Mesendoderm (in vitro differentiated cells): ENCODE data around the gene MARK2.
A peak's percentile ranks its signal among the peaks of the same experiment; 100 is the strongest.

Experiments used
- DNase-seq: peaks from one replicate; pipeline ENCODE4 v3.0.0; 2013
- H2AK5ac ChIP-seq: 2 replicates; pipeline ENCODE4 v1.6.1; 2013; ENCODE audit warnings: low read length, inconsistent platforms
- H2BK120ac ChIP-seq: 2 replicates; pipeline ENCODE4 v1.6.1; 2013; ENCODE audit warnings: low read depth, mild to moderate bottlenecking, low read length, moderate library complexity, mixed read lengths
- H2BK15ac ChIP-seq: replicated peaks from 2 replicates; pipeline ENCODE4 v1.6.1; 2013; ENCODE audit warnings: low read depth, mild to moderate bottlenecking, moderate library complexity
- H2BK5ac ChIP-seq: 2 replicates; pipeline ENCODE4 v1.6.1; 2013; ENCODE audit warnings: low read length, inconsistent platforms
- H3K18ac ChIP-seq: 2 replicates; pipeline ENCODE4 v1.6.1; 2013; ENCODE audit warnings: mild to moderate bottlenecking, low read length, mixed read lengths
- H3K23ac ChIP-seq: one replicate; pipeline ENCODE4 v1.6.1; 2013; ENCODE audit warnings: low read length
- H3K27ac ChIP-seq: 2 replicates; pipeline ENCODE4 v1.5.1; 2013; ENCODE audit warnings: low read depth, mild to moderate bottlenecking, inconsistent platforms, low read length, moderate library complexity
- H3K27me3 ChIP-seq: 2 replicates; pipeline ENCODE4 v1.6.1; 2013; ENCODE audit warnings: low read length, control low read depth, mild to moderate bottlenecking, inconsistent platforms; ENCODE audit not compliant: insufficient read depth, poor library complexity
- H3K36me3 ChIP-seq: 2 replicates; pipeline ENCODE4 v1.6.1; 2013; ENCODE audit warnings: low read length, inconsistent platforms; ENCODE audit not compliant: control insufficient read depth, insufficient read depth
- H3K4ac ChIP-seq: one replicate; pipeline ENCODE4 v1.6.1; 2013; ENCODE audit warnings: low read depth, mild to moderate bottlenecking, low read length, moderate library complexity
- H3K4me1 ChIP-seq: 2 replicates; pipeline ENCODE4 v1.6.1; 2013; ENCODE audit warnings: low read depth, low read length, inconsistent platforms; ENCODE audit not compliant: control insufficient read depth
- H3K4me2 ChIP-seq: 2 replicates; pipeline ENCODE4 v1.6.1; 2013; ENCODE audit warnings: low read length
- H3K4me3 ChIP-seq: 2 replicates; pipeline ENCODE4 v1.5.1; 2013; ENCODE audit warnings: mild to moderate bottlenecking, low read length
- H3K56ac ChIP-seq: one replicate; pipeline ENCODE4 v1.6.1; 2013; ENCODE audit warnings: low read length
- H3K79me1 ChIP-seq: 2 replicates; pipeline ENCODE4 v1.6.1; 2013; ENCODE audit warnings: low read length, inconsistent platforms
- H3K79me2 ChIP-seq: 2 replicates; pipeline ENCODE4 v1.6.1; 2013; ENCODE audit warnings: mild to moderate bottlenecking, low read length; ENCODE audit not compliant: control insufficient read depth, insufficient read depth
- H3K9ac ChIP-seq: 2 replicates; pipeline ENCODE4 v1.6.1; 2013; ENCODE audit warnings: low read length, inconsistent platforms
- H4K5ac ChIP-seq: one replicate; pipeline ENCODE4 v1.6.1; 2013; ENCODE audit warnings: low read length
- H4K8ac ChIP-seq: one replicate; pipeline ENCODE4 v1.6.1; 2013; ENCODE audit warnings: low read depth, mild to moderate bottlenecking, control low read depth, low read length, moderate library complexity
- WGBS: extraction: QIAGEN DNeasy Blood & Tissue Kit; methylation state at CpG from one replicate; pipeline ENCODE4 v1.1.7; 2013; ENCODE audit warnings: low lambda C conversion rate, missing lambda C conversion rate; ENCODE audit not compliant: insufficient coverage; ENCODE audit errors: extremely low coverage; 5-methylcytosine and 5-hydroxymethylcytosine counted together

Gene MARK2

DNA sequence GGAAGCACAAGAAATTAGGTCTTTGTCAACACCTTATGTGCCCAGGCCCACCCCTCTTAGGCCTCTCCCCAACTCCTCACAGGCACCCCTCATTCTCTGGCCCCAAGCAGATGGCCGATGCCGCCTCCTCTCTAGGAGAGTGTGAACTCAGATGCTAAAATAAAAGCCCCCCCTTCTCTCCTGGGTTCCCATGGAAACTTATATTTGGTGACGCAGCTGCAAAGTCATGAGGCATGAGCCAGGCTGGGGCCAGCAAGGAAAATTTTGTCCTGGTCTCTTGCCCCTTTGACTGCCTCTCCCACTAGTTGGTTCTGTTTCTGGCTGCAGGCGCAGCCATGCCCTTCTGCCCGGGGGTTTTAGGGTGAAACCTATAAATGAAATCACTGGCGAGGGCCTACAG is 66.3 kb downstream of the MARK2 start:
- Histone ChIP-seq H3K4ac (no peak overlapping the region), H2BK15ac (no peak overlapping the region), H3K4me1 (peaks cover 2% of the 10 kb centered on the region), H4K5ac (no peak overlapping the region), H3K4me2 (no peak overlapping the region), H3K79me2 (no peaks in the 10 kb centered on the region), H3K36me3 (peaks cover 22% of the 10 kb centered on the region), H3K56ac (no peak overlapping the region), H2AK5ac (no peak overlapping the region), H3K27ac (no peak overlapping the region), H3K79me1 (no peaks in the 10 kb centered on the region), H2BK120ac (no peak overlapping the region), H3K23ac (no peak overlapping the region), H3K4me3 (no peak overlapping the region), H3K27me3 (no peaks in the 10 kb centered on the region), H3K9ac (no peak overlapping the region), H2BK5ac (no peak overlapping the region), H3K18ac (no peak overlapping the region), H4K8ac (no peak overlapping the region)
- WGBS: no CpG with 5 or more reads among the region's 6 CpGs
- DNase-seq: no peak

DNA sequence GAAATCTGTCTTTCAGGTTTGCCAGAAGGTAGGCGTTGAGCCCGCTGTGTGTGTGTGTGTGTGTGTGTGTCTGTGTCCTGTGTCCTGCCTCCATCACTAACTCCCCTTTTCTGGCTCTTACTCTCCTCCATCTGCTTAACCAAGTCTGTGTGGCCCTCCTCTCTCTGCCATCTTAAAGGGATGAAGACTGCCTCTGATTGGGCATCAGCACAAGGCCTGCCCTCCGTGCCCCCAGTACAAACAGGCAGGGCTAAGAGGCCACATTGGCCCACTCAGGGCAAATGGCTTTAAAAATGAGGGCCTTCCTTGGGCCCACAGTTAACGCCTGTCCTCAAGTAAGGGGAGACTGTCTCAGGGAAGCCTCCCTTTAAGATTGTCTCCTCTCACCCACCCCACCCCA is 67.2 kb downstream of the MARK2 start:
- Histone ChIP-seq H4K8ac (no peak overlapping the region), H3K36me3 (peaks cover 16% of the 10 kb centered on the region), H3K56ac (no peak overlapping the region), H3K4ac (no peak overlapping the region), H4K5ac (no peak overlapping the region), H3K23ac (no peak overlapping the region), H3K4me1 (peaks cover 5% of the 10 kb centered on the region), H3K4me2 (no peak overlapping the region), H3K18ac (no peak overlapping the region), H2BK5ac (no peak overlapping the region), H2BK15ac (no peak overlapping the region), H3K79me1 (no peaks in the 10 kb centered on the region), H3K27me3 (no peaks in the 10 kb centered on the region), H3K9ac (no peak overlapping the region), H2BK120ac (no peak overlapping the region), H3K79me2 (no peaks in the 10 kb centered on the region), H2AK5ac (no peak overlapping the region), H3K27ac (no peak overlapping the region), H3K4me3 (no peak overlapping the region)
- WGBS: no CpG with 5 or more reads among the region's 4 CpGs
- no peak for DNase-seq

DNA sequence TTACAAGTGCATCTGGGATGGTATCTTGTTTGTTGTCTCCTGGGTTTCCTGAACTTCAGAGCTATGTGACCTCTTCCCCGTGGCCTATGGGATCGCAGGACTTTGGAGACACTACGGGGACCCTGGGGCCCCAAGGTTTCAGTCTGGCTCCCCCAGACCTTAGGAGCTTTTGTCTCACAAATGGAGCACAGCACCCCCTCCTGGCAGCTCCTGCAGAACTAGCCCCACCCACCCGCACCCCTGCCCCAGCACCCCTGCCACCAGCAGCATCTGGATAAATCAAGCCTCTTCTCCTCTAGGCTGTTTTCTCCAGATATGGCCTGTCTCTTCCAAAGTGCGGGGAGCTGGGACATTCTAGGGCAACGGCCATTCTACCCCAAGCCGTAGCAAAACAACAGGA is 67.7 kb downstream of the MARK2 start:
- peaks cover 5% of the 10 kb centered on the region for H3K4me1 ChIP-seq

GRCh38 chr11:63907063-63907462 is 68.2 kb downstream of the MARK2 start:
- no peak overlapping the region for H3K18ac ChIP-seq
- no peak overlapping the region for H2BK120ac ChIP-seq
- H3K56ac ChIP-seq: no peak overlapping the region
- H3K4ac ChIP-seq: no peak overlapping the region
- no peak overlapping the region for H3K9ac ChIP-seq
- H4K5ac ChIP-seq: no peak overlapping the region
- no peak overlapping the region for H3K4me3 ChIP-seq
- DNase-seq: no peak
- H3K4me2 ChIP-seq: no peak overlapping the region
- no peak overlapping the region for H3K23ac ChIP-seq
- peaks cover 5% of the 10 kb centered on the region for H3K4me1 ChIP-seq
- no peaks in the 10 kb centered on the region for H3K27me3 ChIP-seq
- WGBS: no CpG with 5 or more reads among the region's 6 CpGs
- H4K8ac ChIP-seq: no peak overlapping the region
- no peak overlapping the region for H3K27ac ChIP-seq
- H3K79me1 ChIP-seq: no peaks in the 10 kb centered on the region
- H2BK5ac ChIP-seq: no peak overlapping the region
- H3K36me3 ChIP-seq: peaks cover 16% of the 10 kb centered on the region
- H2AK5ac ChIP-seq: no peak overlapping the region
- no peak overlapping the region for H2BK15ac ChIP-seq
- no peaks in the 10 kb centered on the region for H3K79me2 ChIP-seq

More for the DNA sequence above, 67.7 kb downstream of the MARK2 start:
- Histone ChIP-seq H4K5ac (no peak overlapping the region), H3K79me1 (no peaks in the 10 kb centered on the region), H3K23ac (no peak overlapping the region), H2BK5ac (no peak overlapping the region), H3K79me2 (no peaks in the 10 kb centered on the region), H2BK15ac (no peak overlapping the region), H2AK5ac (no peak overlapping the region), H4K8ac (no peak overlapping the region), H3K36me3 (peaks cover 16% of the 10 kb centered on the region), H3K9ac (no peak overlapping the region), H2BK120ac (no peak overlapping the region), H3K18ac (no peak overlapping the region), H3K56ac (no peak overlapping the region), H3K27ac (no peak overlapping the region), H3K4ac (no peak overlapping the region), H3K4me3 (no peak overlapping the region), H3K4me2 (no peak overlapping the region), H3K27me3 (no peaks in the 10 kb centered on the region)
- WGBS: no CpG with 5 or more reads among the region's 7 CpGs
- DNase-seq: peak; percentile 43

DNA sequence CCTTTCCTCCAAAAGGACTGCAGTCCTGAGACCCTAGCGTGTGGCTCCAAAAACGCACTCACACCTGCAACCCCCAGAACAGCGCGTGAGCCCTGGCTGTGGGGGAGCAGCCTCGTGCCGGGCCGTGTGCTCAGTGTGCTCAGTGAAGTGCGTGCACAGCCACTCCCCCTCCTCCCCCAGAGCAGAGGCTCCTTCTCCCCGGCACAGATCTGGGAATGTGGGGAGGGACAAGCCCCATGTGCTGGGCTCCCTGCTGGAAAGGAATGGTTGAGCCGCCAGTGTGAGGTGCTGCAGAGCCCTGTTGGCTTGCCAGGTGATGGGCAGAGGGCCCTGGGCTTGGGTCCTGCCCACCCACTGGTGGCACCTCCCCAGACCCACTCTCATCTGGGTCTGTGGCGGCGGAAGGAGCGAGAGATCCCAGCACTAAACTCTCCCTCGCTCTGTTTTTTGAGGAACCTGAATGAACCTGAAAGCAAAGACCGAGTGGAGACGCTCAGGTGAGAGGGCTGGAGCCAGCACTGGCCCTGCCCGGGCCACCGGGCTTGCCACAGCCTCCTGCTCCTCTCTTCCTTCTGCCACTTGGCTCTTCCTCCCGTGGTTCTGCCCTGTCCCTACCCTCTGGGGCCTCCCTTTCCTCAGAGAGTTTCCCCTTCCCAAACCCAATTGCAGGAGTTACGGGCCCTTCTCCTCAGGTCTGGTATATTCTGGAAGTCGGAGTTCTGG is 69.1 kb downstream of the MARK2 start:
- Histone ChIP-seq H2BK15ac (no peak overlapping the region), H3K79me2 (no peaks in the 10 kb centered on the region), H3K18ac (no peak overlapping the region), H2BK120ac (no peak overlapping the region), H2AK5ac (no peak overlapping the region), H3K79me1 (no peaks in the 10 kb centered on the region), H4K8ac (no peak overlapping the region), H3K4me3 (no peak overlapping the region), H3K4me1 (peaks cover 5% of the 10 kb centered on the region), H3K56ac (no peak overlapping the region), H3K27ac (no peak overlapping the region), H3K4ac (no peak overlapping the region), H4K5ac (no peak overlapping the region), H2BK5ac (no peak overlapping the region), H3K4me2 (no peak overlapping the region), H3K9ac (no peak overlapping the region), H3K36me3 (peaks cover 13% of the 10 kb centered on the region), H3K23ac (no peak overlapping the region), H3K27me3 (no peaks in the 10 kb centered on the region)
- WGBS: no CpG with 5 or more reads among the region's 21 CpGs
- DNase-seq: peak; percentile 65
